ENCODE measurements around the gene SLC25A12. TPM values are rescaled to one million over a fixed set of nuclear protein-coding genes. Genes with fewer than 3 reads are reported as not detected.

SLC25A12 gene
- total and polyA plus RNA-seq, 2 donors (not counting 3 experiments of a cell fraction or from before 2014, with no cell fraction given) = 13.6 to 17.1 TPM

DNA sequence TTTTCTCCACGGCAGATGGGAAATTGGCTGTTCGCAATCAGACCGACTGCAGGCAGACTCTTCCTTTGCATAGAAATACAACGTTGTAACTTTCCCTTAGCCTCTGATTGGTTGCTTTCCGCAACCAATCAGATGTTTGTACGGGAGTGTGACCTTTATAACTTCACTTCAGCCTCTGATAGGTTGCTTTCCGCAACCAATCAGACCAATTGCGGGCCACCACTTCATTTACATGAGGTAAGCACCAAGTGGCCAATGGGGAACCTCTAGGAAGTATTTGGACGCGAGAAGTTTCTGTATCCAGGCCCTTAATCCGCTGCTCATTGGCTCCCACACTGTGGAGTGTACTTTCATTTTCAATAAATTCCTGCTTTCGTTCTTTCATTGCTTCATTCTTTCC is 19.1 kb downstream of the SLC25A12 start:
- Histone ChIP-seq H3K79me2 (ENCODE audit: control insufficient read depth, insufficient read depth, low read length) (peaks cover 2% of the 10 kb centered on the region), H3K9me1 (replicated peaks; ENCODE audit: control insufficient read depth, extremely low read depth, insufficient read depth, low read length) (no peaks in the 10 kb centered on the region), H3K36me3 (ENCODE audit: control insufficient read depth in 2 of 2, extremely low read depth in 1 of 2, insufficient read depth in 2 of 2, low read length in 2 of 2) (no peaks in the 10 kb centered on the region), H3K4me3 (replicated peaks in 1 of 3; ENCODE audit: insufficient read depth in 1 of 3, low read depth in 1 of 3, low read length in 3 of 3) (no peak overlapping the region), H3K9ac (replicated peaks; ENCODE audit: extremely low read depth, insufficient read depth, low read length) (no peak overlapping the region), H3K27me3 (ENCODE audit: control insufficient read depth in 2 of 2, insufficient read depth in 2 of 2, low read length in 2 of 2) (no peaks in the 10 kb centered on the region), H3K9me3 (replicated peaks; ENCODE audit: control insufficient read depth, insufficient read depth, low read length) (no peaks in the 10 kb centered on the region), H3K4me1 (ENCODE audit: control insufficient read depth, extremely low read depth, insufficient read depth, low read length) (no peaks in the 10 kb centered on the region), H4K20me1 (replicated peaks; ENCODE audit: control insufficient read depth, extremely low read depth, insufficient read depth, low read length) (no peaks in the 10 kb centered on the region), H3K27ac (ENCODE audit: insufficient read depth, low read depth, low read length) (no peak overlapping the region), H2AFZ (ENCODE audit: low read depth, low read length) (no peak overlapping the region), H3K4me2 (ENCODE audit: insufficient read depth, low read length) (no peak overlapping the region)
- DNase-seq (ENCODE audit: low read depth, low spot score) (no peak), FAIRE-seq (no peak)
- ChIA-PET POLR2A (no interaction called here), CTCF (no interaction called here)
- intact Hi-C loops (cut with micrococcal nuclease) = no loop called here
- no peak for TF ChIP-seq MYC (IDR thresholded peaks at IDR 0.05; ENCODE audit: low read depth, low read length)
- TF ChIP-seq, protein P1, sequence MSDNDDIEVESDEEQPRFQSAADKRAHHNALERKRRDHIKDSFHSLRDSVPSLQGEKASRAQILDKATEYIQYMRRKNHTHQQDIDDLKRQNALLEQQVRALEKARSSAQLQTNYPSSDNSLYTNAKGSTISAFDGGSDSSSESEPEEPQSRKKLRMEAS (IDR thresholded peaks at IDR 0.05; ENCODE audit: insufficient read depth, insufficient read length) = no peak
- no TSS peak for BruUV-seq (replicated peaks)
- dilution Hi-C loops (cut with MboI; ENCODE audit: extremely low pct_ligation_motif_present, low sequenced_read_pairs) = no loop called here

DNA sequence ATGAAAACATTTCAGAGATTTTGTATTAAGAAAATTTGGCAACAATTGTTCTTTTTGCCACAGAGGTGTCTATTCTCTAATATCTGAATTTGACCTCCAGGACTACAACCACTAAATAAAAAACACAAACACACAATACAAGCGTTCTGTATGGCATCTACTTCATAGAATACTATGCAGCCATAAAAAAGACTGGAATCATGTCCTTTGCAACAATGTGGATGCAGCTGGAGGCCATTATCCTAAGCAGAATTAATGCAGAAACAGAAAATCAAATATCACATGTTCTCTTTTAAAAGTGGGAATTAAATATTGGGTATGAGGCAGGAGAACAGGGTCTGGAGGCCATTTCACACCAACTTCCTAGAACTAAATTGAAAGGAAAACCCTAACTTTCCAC is 19.5 kb downstream of the SLC25A12 start:
- dilution Hi-C loops (cut with MboI; ENCODE audit: extremely low pct_ligation_motif_present, low sequenced_read_pairs) (no loop called here), intact Hi-C loops (cut with micrococcal nuclease) (no loop called here)
- DNase-seq (ENCODE audit: low read depth, low spot score) (no peak), FAIRE-seq (no peak)
- Histone ChIP-seq H3K4me3 (replicated peaks in 1 of 3; ENCODE audit: insufficient read depth in 1 of 3, low read depth in 1 of 3, low read length in 3 of 3) (no peak overlapping the region), H3K36me3 (ENCODE audit: control insufficient read depth in 2 of 2, extremely low read depth in 1 of 2, insufficient read depth in 2 of 2, low read length in 2 of 2) (no peaks in the 10 kb centered on the region), H3K27ac (ENCODE audit: insufficient read depth, low read depth, low read length) (no peak overlapping the region), H3K9me1 (replicated peaks; ENCODE audit: control insufficient read depth, extremely low read depth, insufficient read depth, low read length) (no peaks in the 10 kb centered on the region), H3K4me1 (ENCODE audit: control insufficient read depth, extremely low read depth, insufficient read depth, low read length) (no peaks in the 10 kb centered on the region), H3K4me2 (ENCODE audit: insufficient read depth, low read length) (no peak overlapping the region), H3K79me2 (ENCODE audit: control insufficient read depth, insufficient read depth, low read length) (peaks cover 2% of the 10 kb centered on the region), H4K20me1 (replicated peaks; ENCODE audit: control insufficient read depth, extremely low read depth, insufficient read depth, low read length) (no peaks in the 10 kb centered on the region), H3K9me3 (replicated peaks; ENCODE audit: control insufficient read depth, insufficient read depth, low read length) (no peaks in the 10 kb centered on the region), H3K9ac (replicated peaks; ENCODE audit: extremely low read depth, insufficient read depth, low read length) (no peak overlapping the region), H3K27me3 (ENCODE audit: control insufficient read depth in 2 of 2, insufficient read depth in 2 of 2, low read length in 2 of 2) (no peaks in the 10 kb centered on the region), H2AFZ (ENCODE audit: low read depth, low read length) (no peak overlapping the region)
- no TSS peak for BruUV-seq (replicated peaks)
- ChIA-PET CTCF (no interaction called here), POLR2A (no interaction called here)
- no peak for TF ChIP-seq MYC (IDR thresholded peaks at IDR 0.05; ENCODE audit: low read depth, low read length)
- no peak for TF ChIP-seq EZH2 (IDR thresholded peaks at IDR 0.05; ENCODE audit: borderline replicate concordance, low read depth, low read length, severe bottlenecking)
- no peak for TF ChIP-seq GATA2 (IDR thresholded peaks at IDR 0.05; ENCODE audit: insufficient read depth, insufficient read length, low read depth, low read length)
- TF ChIP-seq POLR2A (IDR thresholded peaks at IDR 0.05; ENCODE audit: low read depth, low read length) = no peak
